HPDE6-E6E7 (cell line): ENCODE data around the gene TMEM95.
"Not testable (repeated sequence)": the region's sequence is repeated elsewhere in the genome, so short reads cannot be mapped to it uniquely, and the experiment has no call there.

ENCODE experiments used
- DNase-seq: peaks from one replicate; pipeline ENCODE4 v3.0.0; 2011; ENCODE audit warnings: missing footprints; ENCODE audit errors: extremely low spot score

Gene TMEM95

GRCh38 chr17:7346761-7347614 is 8.0 kb upstream of the TMEM95 start:
- no peak for DNase-seq

DNA sequence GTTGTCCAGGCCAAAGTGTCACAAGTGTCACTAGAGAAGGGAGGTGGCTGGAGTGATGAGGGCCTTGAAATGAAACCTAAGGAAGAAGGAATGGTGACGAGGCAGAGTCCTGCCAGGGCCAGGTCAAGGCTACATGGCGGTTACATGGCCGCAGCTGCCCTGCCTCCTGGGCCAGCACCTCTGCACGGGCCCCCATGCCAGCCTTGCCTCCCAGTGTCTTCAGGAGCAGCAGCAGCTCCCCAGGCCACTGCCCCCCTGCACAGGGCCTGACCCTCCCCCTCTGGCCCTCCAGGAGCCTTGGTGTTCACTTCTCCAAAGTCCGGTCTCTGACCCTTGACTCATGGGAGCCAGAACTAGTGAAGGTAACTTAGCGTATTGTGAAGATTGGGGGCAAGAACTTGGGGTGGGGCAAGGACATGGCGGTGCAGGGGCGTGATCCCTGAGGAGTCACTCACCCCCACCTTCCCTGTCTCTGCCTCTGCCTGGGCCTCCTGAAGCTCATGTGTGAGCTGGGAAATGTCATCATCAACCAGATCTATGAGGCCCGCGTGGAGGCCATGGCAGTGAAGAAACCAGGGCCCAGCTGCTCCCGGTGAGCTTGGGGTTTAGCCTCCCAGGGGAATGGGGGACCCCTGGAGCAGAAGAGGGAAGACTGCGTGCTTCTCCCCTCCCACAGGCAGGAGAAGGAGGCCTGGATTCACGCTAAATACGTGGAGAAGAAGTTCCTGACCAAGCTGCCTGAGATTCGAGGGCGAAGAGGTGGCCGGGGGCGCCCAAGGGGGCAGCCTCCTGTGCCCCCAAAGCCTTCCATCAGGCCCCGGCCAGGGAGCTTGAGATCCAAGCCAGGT is 7.1 kb upstream of the TMEM95 start:
- no peak for DNase-seq

DNA sequence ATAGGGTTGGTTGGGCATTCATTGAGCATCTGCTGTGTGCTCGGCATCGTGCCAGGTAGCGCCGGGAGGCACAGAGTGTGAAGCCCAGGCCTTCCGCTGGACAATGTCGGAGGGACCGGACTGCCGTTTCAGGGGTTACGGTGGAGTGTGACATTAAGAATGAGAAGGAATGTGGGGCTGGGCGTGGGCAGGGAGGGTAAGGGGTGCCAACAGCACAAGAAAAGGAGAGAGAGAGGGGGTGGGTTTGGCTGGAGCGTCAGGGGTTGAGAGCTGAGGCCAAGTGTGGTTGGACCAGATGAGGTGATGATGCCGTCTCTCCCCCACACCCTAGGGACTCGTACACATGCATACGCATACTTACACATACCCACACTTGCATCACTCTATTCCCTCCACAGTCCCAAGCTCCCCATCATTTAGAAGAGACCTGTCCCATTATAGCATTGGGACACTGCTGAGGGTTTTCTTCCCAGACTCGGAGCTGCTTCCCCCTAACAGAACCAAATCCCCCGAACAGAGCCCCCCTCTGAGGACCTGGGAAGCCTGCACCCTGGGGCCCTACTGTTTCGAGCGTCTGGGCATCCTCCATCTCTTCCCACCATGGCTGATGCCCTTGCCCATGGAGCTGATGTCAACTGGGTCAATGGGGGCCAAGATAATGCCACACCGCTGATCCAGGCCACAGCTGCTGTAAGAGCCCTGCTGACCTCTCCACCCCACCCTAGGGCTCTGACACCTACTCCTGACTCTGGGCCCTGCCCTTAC is 6.3 kb upstream of the TMEM95 start:
- no peak for DNase-seq

GRCh38 chr17:7351665-7352502 is 3.1 kb upstream of the TMEM95 start, which contains the start of gene KCTD11:
KCTD11 (plus strand) TSS chr17:7352162.
- peak; percentile 82 for DNase-seq

GRCh38 chr17:7352503-7352889 is 2.5 kb upstream of the TMEM95 start:
- no peak for DNase-seq

DNA sequence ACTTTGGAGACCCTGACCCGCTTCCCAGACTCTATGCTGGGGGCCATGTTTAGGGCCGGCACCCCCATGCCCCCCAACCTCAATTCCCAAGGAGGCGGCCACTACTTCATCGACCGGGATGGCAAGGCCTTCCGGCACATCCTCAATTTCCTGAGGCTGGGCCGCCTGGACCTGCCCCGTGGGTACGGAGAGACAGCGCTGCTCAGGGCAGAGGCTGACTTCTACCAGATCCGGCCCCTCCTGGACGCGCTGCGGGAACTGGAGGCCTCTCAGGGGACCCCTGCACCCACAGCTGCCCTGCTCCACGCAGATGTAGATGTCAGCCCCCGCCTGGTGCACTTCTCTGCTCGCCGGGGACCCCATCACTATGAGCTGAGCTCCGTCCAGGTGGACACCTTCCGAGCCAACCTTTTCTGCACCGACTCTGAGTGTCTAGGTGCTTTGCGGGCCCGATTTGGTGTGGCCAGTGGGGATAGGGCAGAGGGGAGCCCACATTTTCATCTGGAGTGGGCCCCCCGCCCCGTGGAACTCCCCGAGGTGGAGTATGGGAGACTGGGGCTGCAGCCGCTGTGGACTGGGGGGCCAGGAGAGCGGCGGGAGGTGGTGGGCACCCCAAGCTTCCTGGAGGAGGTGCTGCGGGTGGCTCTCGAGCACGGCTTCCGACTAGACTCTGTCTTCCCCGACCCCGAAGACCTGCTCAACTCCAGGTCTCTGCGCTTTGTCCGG is 1.9 kb upstream of the TMEM95 start:
- no peak for DNase-seq

GRCh38 chr17:7354262-7354843 is 603 bp upstream of the TMEM95 start:
- DNase-seq, result peak; percentile 88

DNA sequence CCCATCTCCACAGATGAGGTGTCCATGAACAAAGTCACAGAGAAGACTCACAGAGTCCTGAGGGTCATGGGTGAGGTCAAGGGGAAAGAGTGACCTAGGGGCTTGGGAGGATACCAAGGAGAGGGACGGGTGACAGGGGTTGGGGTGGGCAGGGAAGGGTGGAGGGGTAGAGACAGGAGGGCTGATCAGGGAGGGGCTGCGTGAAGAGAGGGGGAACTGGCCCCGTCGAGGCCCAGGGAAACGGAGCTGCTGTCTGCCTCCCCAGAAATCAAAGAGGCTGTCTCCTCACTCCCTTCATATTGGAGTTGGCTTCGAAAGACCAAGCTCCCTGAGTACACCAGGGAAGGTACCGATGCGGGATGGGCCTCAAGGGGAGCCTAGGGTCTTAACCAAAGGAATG is 617 bp downstream of the TMEM95 start:
- no peak for DNase-seq

DNA sequence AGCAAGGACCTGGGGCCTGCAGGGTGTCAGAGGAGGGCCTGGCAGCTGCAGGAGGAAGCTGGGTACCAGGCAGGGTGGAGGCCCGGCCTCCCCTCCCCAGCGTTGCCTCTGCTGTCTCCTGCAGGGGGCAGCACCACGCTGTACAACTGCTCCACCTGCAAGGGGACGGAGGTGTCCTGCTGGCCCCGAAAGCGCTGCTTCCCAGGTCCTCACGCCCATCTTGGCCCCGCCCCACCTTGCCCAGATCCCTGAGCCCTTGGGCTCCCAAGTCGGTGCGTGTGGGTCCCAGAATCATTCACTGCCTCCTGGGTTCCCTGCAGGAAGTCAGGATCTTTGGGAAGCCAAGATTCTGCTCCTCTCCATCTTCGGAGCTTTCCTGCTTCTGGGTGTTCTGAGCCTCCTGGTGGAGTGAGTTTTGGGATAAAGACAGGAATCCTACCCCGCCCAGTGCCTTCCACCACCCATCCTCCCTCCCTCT is 1.2 kb downstream of the TMEM95 start:
- DNase-seq, result peak; percentile 64

DNA sequence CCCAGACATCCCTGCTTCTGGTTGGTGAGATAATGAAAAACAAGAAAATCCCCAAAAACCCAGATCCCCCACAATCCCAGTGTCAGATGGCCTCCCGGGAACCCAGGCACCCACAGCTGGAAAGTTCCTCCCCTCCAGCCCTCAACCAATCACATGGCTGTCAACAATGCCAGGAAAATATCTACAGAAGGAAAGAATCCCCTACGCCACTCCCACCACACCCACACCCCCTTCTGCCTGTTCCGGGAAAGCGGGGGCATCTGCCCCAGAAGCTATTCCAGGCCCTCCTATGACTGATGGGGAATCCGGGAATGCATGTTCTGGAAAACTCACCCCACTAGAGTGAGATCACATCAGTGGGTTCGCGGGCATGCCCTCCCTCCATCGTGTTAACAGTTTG is 1.8 kb downstream of the TMEM95 start:
- no peak for DNase-seq

- no peak for DNase-seq
Measured at GRCh38 chr17:7357381-7357780, 2.4 kb downstream of the TMEM95 start.

DNA sequence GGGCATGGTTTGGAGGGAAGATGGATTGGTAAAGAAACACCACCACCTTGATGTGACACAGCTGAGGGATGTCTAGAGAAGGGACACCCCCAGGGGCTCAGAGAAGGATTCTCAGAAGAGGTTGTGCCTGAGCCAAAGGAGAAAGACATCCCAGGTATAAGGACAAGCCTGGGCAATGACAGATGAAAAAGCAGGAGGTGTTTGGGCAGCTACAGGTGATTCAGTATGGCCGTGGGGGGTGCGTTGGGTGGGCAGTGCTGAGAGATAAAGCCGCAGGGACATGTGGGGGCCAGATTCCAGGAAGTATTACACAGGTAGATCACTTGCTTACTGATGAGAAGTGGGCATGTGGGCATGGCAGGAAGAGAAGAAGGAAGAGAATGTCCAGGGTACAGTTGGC is 7.0 kb downstream of the TMEM95 start:
- no peak for DNase-seq

DNA sequence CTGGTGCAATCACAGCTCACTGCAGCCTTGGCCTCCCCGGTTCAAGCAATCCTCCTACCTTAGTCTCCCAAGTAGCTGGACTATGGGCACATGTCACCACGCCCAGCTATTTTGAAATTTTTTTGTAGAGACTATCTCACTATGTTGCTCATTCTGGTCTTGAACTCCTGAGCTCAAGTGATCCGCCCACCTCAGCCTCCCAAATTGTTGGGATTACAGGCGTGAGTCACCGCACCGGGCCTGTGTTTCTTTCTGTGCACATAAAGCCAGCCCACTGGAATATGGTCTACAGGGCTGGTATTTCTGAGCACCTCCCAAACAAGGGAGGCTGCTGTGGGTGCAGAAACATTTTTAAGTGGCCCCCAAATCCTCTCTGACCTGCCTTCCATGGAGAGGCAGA is 8.4 kb downstream of the TMEM95 start:
- no peak for DNase-seq

DNA sequence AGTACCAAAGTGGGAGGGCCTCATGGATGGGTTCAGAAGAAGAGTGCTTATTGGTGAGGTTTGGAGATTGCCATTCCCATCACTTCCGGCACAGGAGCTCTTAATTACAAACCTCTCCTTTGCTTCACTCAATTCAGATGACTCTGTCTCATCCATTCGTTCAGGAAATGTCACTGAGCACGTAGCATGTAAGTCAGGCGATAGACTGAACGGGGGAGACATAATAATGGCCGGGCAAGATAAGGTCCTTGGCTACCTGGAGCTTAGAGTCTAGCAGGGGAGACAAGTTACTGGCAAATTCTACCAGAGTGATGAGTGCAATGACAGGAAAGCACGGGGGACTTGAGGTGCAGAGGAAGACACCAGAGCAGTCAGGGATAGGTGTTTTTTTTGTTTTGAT is 11.0 kb downstream of the TMEM95 start:
- not testable (repeated sequence) for DNase-seq

DNA sequence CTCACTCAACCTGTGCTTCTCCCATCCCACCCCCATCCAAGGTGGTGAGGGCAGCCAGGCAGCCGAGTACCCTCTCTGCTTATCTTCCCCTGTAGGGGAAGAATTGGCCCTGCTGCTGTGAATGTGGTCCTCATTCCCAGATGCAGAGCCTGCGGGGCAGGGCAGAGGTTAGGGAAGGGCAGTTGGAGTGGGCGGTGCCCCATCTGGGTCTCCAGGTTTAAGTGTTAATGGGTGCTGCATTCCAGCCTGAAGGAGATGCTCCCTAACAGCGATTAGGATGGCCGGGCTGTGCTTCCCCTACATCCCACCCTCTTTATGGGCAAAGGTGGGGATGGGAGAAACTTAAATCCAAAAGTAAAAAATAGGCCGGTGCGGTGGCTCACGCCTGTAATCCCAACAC is 12.1 kb downstream of the TMEM95 start:
- DNase-seq, result no peak

DNA sequence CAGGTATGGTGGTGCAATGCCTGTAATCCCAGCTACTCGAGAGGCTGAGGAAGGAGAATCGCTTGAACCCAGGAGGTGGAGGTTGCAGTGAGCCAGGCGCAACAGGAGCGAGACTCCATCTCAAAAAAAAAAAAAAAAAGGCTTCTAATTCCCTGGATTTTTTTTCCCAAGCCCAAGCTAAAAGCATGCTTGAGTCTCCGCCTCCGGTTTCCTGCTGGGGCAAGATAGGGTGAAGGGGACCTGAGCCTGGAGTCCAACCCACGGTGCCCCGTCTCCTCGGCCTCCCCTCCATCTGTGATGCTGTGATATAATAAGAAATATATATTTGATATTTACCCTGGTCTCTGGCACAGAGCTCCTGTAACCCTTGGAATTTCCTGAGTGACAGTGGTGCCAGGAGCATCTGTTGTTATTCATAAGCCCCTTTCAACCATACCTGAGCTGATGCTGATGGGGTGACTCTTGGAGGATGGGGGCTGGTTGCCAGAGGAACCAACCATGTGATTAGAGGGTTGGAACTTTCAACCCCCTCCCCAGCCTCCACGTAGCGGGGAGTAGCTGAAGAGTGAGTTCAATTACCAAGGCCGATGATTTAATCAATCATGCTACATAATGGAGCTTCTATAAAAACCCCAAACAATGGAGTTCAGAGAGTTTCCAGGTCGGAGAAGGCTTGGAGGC is 13.1 kb downstream of the TMEM95 start:
- no peak for DNase-seq

- DNase-seq, result not testable (repeated sequence)
Measured at GRCh38 chr17:7368599-7368994, 13.6 kb downstream of the TMEM95 start.

DNA sequence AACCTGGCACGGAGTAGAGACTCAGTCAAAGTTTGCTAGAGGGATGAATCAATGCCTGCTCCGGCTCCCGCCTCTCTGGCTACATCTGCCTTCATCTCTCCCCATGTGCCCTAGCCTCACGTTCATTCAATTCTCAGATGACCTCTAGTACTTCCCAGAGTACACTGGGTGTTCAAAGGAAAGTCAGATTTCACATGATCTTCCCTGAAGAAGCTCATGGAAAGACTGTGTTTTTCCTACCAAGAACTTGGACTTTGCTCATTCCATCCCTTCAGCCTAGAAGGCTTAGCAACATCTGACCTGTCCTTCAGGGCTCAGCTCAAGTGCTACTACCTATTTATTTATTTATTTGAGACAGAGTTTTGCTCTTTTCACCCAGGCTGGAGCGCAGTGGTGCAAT is 14.9 kb downstream of the TMEM95 start:
- no peak for DNase-seq

DNA sequence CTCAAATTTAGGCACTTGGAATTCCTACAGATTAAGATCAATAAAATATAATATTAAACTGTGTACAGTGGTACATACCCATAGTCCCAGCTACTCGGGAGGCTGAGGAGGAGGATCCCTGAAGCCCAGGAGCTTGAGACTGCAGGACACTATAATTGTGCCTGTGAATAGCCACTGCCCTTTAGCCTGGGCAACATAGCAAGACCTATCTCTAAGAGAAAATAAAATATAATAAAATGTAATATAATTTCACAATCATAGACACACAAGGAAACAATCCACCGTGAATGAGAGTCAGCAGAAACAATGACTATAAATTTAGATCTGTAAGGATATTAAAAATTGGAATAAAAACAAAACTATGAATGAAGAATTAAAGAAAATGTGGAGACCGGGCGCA is 15.9 kb downstream of the TMEM95 start:
- DNase-seq, result no peak
